Measurements from ENCODE around the gene FHIT.

FHIT gene

GRCh38 chr3:60262546-60262945 lies 988.7 kb downstream of the FHIT start:
- no peak overlapping the region for H3K27ac ChIP-seq (ENCODE audit: low read depth, low read length)
- no peak overlapping the region for H3K4me3 ChIP-seq (ENCODE audit: low read depth in 1 of 2, low read length in 2 of 2)
- no peaks in the 10 kb centered on the region for H3K36me3 ChIP-seq (ENCODE audit: control insufficient read depth in 1 of 2, insufficient read depth in 2 of 2, low read length in 2 of 2)
- no peaks in the 10 kb centered on the region for H3K9me3 ChIP-seq (ENCODE audit: control insufficient read depth in 1 of 2, low read length in 2 of 2)
- no peaks in the 10 kb centered on the region for H3K4me1 ChIP-seq (ENCODE audit: control insufficient read depth in 1 of 2, insufficient read depth in 2 of 2, low read length in 2 of 2)
- H3K9ac ChIP-seq (ENCODE audit: low read depth in 1 of 2, low read length in 2 of 2): no peak overlapping the region
- no peaks in the 10 kb centered on the region for H3K27me3 ChIP-seq (ENCODE audit: control insufficient read depth in 1 of 2, insufficient read depth in 2 of 2, low read length in 2 of 2)

- Histone ChIP-seq H3K4me3 (ENCODE audit: low read depth in 1 of 2, low read length in 2 of 2) (no peak overlapping the region), H3K36me3 (ENCODE audit: control insufficient read depth in 1 of 2, insufficient read depth in 2 of 2, low read length in 2 of 2) (no peaks in the 10 kb centered on the region), H3K27ac (ENCODE audit: low read depth, low read length) (no peak overlapping the region), H3K4me1 (ENCODE audit: control insufficient read depth in 1 of 2, insufficient read depth in 2 of 2, low read length in 2 of 2) (peaks cover 0 to 3% of the 10 kb centered on the region in 2 donors), H3K9ac (ENCODE audit: low read depth in 1 of 2, low read length in 2 of 2) (no peak overlapping the region), H3K27me3 (ENCODE audit: control insufficient read depth in 1 of 2, insufficient read depth in 2 of 2, low read length in 2 of 2) (no peaks in the 10 kb centered on the region), H3K9me3 (ENCODE audit: control insufficient read depth in 1 of 2, low read length in 2 of 2) (no peaks in the 10 kb centered on the region)
These were observed 990.7 kb downstream of the FHIT start for GRCh38 chr3:60260546-60260945.

- no peaks in the 10 kb centered on the region for H3K27me3 ChIP-seq (ENCODE audit: control insufficient read depth in 1 of 2, insufficient read depth in 2 of 2, low read length in 2 of 2)
- no peak overlapping the region for H3K9ac ChIP-seq (ENCODE audit: low read depth in 1 of 2, low read length in 2 of 2)
- no peaks in the 10 kb centered on the region for H3K36me3 ChIP-seq (ENCODE audit: control insufficient read depth in 1 of 2, insufficient read depth in 2 of 2, low read length in 2 of 2)
These were observed 1000.4 kb downstream of the FHIT start for GRCh38 chr3:60250810-60251209.

GRCh38 chr3:60250206-60250605 lies 1001.0 kb downstream of the FHIT start:
- Histone ChIP-seq H3K9me3 (ENCODE audit: control insufficient read depth in 1 of 2, low read length in 2 of 2) (no peaks in the 10 kb centered on the region), H3K9ac (ENCODE audit: low read depth in 1 of 2, low read length in 2 of 2) (no peak overlapping the region), H3K4me1 (ENCODE audit: control insufficient read depth in 1 of 2, insufficient read depth in 2 of 2, low read length in 2 of 2) (no peaks in the 10 kb centered on the region), H3K4me3 (ENCODE audit: low read depth in 1 of 2, low read length in 2 of 2) (no peak overlapping the region), H3K36me3 (ENCODE audit: control insufficient read depth in 1 of 2, insufficient read depth in 2 of 2, low read length in 2 of 2) (no peaks in the 10 kb centered on the region), H3K27me3 (ENCODE audit: control insufficient read depth in 1 of 2, insufficient read depth in 2 of 2, low read length in 2 of 2) (no peaks in the 10 kb centered on the region), H3K27ac (ENCODE audit: low read depth, low read length) (no peak overlapping the region)

More at GRCh38 chr3:60250810-60251209, 1000.4 kb downstream of the FHIT start:
- H3K4me1 ChIP-seq (ENCODE audit: control insufficient read depth in 1 of 2, insufficient read depth in 2 of 2, low read length in 2 of 2): no peaks in the 10 kb centered on the region
- H3K9me3 ChIP-seq (ENCODE audit: control insufficient read depth in 1 of 2, low read length in 2 of 2): no peaks in the 10 kb centered on the region
- H3K27ac ChIP-seq (ENCODE audit: low read depth, low read length): no peak overlapping the region
- H3K4me3 ChIP-seq (ENCODE audit: low read depth in 1 of 2, low read length in 2 of 2): no peak overlapping the region

GRCh38 chr3:60246361-60246760 lies 1004.9 kb downstream of the FHIT start:
- Histone ChIP-seq H3K4me3 (ENCODE audit: low read depth in 1 of 2, low read length in 2 of 2) (no peak overlapping the region), H3K4me1 (ENCODE audit: control insufficient read depth in 1 of 2, insufficient read depth in 2 of 2, low read length in 2 of 2) (no peaks in the 10 kb centered on the region), H3K27ac (ENCODE audit: low read depth, low read length) (no peak overlapping the region), H3K9me3 (ENCODE audit: control insufficient read depth in 1 of 2, low read length in 2 of 2) (no peaks in the 10 kb centered on the region), H3K36me3 (ENCODE audit: control insufficient read depth in 1 of 2, insufficient read depth in 2 of 2, low read length in 2 of 2) (no peaks in the 10 kb centered on the region), H3K9ac (ENCODE audit: low read depth in 1 of 2, low read length in 2 of 2) (no peak overlapping the region), H3K27me3 (ENCODE audit: control insufficient read depth in 1 of 2, insufficient read depth in 2 of 2, low read length in 2 of 2) (no peaks in the 10 kb centered on the region)

GRCh38 chr3:60243456-60243855 lies 1007.8 kb downstream of the FHIT start:
- Histone ChIP-seq H3K4me1 (ENCODE audit: control insufficient read depth in 1 of 2, insufficient read depth in 2 of 2, low read length in 2 of 2) (peaks cover 0 to 4% of the 10 kb centered on the region in 2 donors), H3K9me3 (ENCODE audit: control insufficient read depth in 1 of 2, low read length in 2 of 2) (no peaks in the 10 kb centered on the region), H3K27ac (ENCODE audit: low read depth, low read length) (no peak overlapping the region), H3K4me3 (ENCODE audit: low read depth in 1 of 2, low read length in 2 of 2) (no peak overlapping the region), H3K36me3 (ENCODE audit: control insufficient read depth in 1 of 2, insufficient read depth in 2 of 2, low read length in 2 of 2) (no peaks in the 10 kb centered on the region), H3K27me3 (ENCODE audit: control insufficient read depth in 1 of 2, insufficient read depth in 2 of 2, low read length in 2 of 2) (no peaks in the 10 kb centered on the region), H3K9ac (ENCODE audit: low read depth in 1 of 2, low read length in 2 of 2) (no peak overlapping the region)

- no peak overlapping the region for H3K27ac ChIP-seq (ENCODE audit: low read depth, low read length)
- H3K9ac ChIP-seq (ENCODE audit: low read depth in 1 of 2, low read length in 2 of 2): no peak overlapping the region
- no peaks in the 10 kb centered on the region for H3K9me3 ChIP-seq (ENCODE audit: control insufficient read depth in 1 of 2, low read length in 2 of 2)
These were observed 1010.8 kb downstream of the FHIT start for GRCh38 chr3:60240492-60240891.

GRCh38 chr3:60238550-60238949 lies 1012.7 kb downstream of the FHIT start:
- H3K9ac ChIP-seq (ENCODE audit: low read depth in 1 of 2, low read length in 2 of 2): no peak overlapping the region
- H3K27ac ChIP-seq (ENCODE audit: low read depth, low read length): no peak overlapping the region
- H3K4me1 ChIP-seq (ENCODE audit: control insufficient read depth in 1 of 2, insufficient read depth in 2 of 2, low read length in 2 of 2): peaks cover 0 to 4% of the 10 kb centered on the region in 2 donors
- no peaks in the 10 kb centered on the region for H3K27me3 ChIP-seq (ENCODE audit: control insufficient read depth in 1 of 2, insufficient read depth in 2 of 2, low read length in 2 of 2)
- H3K9me3 ChIP-seq (ENCODE audit: control insufficient read depth in 1 of 2, low read length in 2 of 2): no peaks in the 10 kb centered on the region
- no peak overlapping the region for H3K4me3 ChIP-seq (ENCODE audit: low read depth in 1 of 2, low read length in 2 of 2)
- H3K36me3 ChIP-seq (ENCODE audit: control insufficient read depth in 1 of 2, insufficient read depth in 2 of 2, low read length in 2 of 2): no peaks in the 10 kb centered on the region

More at GRCh38 chr3:60240492-60240891, 1010.8 kb downstream of the FHIT start:
- Histone ChIP-seq H3K36me3 (ENCODE audit: control insufficient read depth in 1 of 2, insufficient read depth in 2 of 2, low read length in 2 of 2) (no peaks in the 10 kb centered on the region), H3K4me1 (ENCODE audit: control insufficient read depth in 1 of 2, insufficient read depth in 2 of 2, low read length in 2 of 2) (peaks cover 0 to 4% of the 10 kb centered on the region in 2 donors), H3K4me3 (ENCODE audit: low read depth in 1 of 2, low read length in 2 of 2) (no peak overlapping the region), H3K27me3 (ENCODE audit: control insufficient read depth in 1 of 2, insufficient read depth in 2 of 2, low read length in 2 of 2) (no peaks in the 10 kb centered on the region)

- Histone ChIP-seq H3K4me3 (ENCODE audit: low read depth in 1 of 2, low read length in 2 of 2) (no peak overlapping the region), H3K4me1 (ENCODE audit: control insufficient read depth in 1 of 2, insufficient read depth in 2 of 2, low read length in 2 of 2) (no peaks in the 10 kb centered on the region)
These were observed 1021.8 kb downstream of the FHIT start for GRCh38 chr3:60229502-60229901.

GRCh38 chr3:60228823-60229222 lies 1022.4 kb downstream of the FHIT start:
- H3K27me3 ChIP-seq (ENCODE audit: control insufficient read depth in 1 of 2, insufficient read depth in 2 of 2, low read length in 2 of 2): no peaks in the 10 kb centered on the region
- no peaks in the 10 kb centered on the region for H3K4me1 ChIP-seq (ENCODE audit: control insufficient read depth in 1 of 2, insufficient read depth in 2 of 2, low read length in 2 of 2)
- no peaks in the 10 kb centered on the region for H3K36me3 ChIP-seq (ENCODE audit: control insufficient read depth in 1 of 2, insufficient read depth in 2 of 2, low read length in 2 of 2)
- no peaks in the 10 kb centered on the region for H3K9me3 ChIP-seq (ENCODE audit: control insufficient read depth in 1 of 2, low read length in 2 of 2)
- no peak overlapping the region for H3K9ac ChIP-seq (ENCODE audit: low read depth in 1 of 2, low read length in 2 of 2)
- no peak overlapping the region for H3K27ac ChIP-seq (ENCODE audit: low read depth, low read length)
- H3K4me3 ChIP-seq (ENCODE audit: low read depth in 1 of 2, low read length in 2 of 2): no peak overlapping the region

More at GRCh38 chr3:60229502-60229901, 1021.8 kb downstream of the FHIT start:
- H3K9ac ChIP-seq (ENCODE audit: low read depth in 1 of 2, low read length in 2 of 2): no peak overlapping the region
- no peak overlapping the region for H3K27ac ChIP-seq (ENCODE audit: low read depth, low read length)
- no peaks in the 10 kb centered on the region for H3K27me3 ChIP-seq (ENCODE audit: control insufficient read depth in 1 of 2, insufficient read depth in 2 of 2, low read length in 2 of 2)
- no peaks in the 10 kb centered on the region for H3K9me3 ChIP-seq (ENCODE audit: control insufficient read depth in 1 of 2, low read length in 2 of 2)
- H3K36me3 ChIP-seq (ENCODE audit: control insufficient read depth in 1 of 2, insufficient read depth in 2 of 2, low read length in 2 of 2): no peaks in the 10 kb centered on the region

- Histone ChIP-seq H3K36me3 (ENCODE audit: control insufficient read depth in 1 of 2, insufficient read depth in 2 of 2, low read length in 2 of 2) (no peaks in the 10 kb centered on the region), H3K27ac (ENCODE audit: low read depth, low read length) (no peak overlapping the region), H3K4me1 (ENCODE audit: control insufficient read depth in 1 of 2, insufficient read depth in 2 of 2, low read length in 2 of 2) (no peaks in the 10 kb centered on the region), H3K9ac (ENCODE audit: low read depth in 1 of 2, low read length in 2 of 2) (no peak overlapping the region), H3K4me3 (ENCODE audit: low read depth in 1 of 2, low read length in 2 of 2) (no peak overlapping the region), H3K9me3 (ENCODE audit: control insufficient read depth in 1 of 2, low read length in 2 of 2) (no peaks in the 10 kb centered on the region), H3K27me3 (ENCODE audit: control insufficient read depth in 1 of 2, insufficient read depth in 2 of 2, low read length in 2 of 2) (no peaks in the 10 kb centered on the region)
These were observed 1024.3 kb downstream of the FHIT start for GRCh38 chr3:60226912-60227311.

Data from duodenal mucosa (tissue), 2 donors.